ENCODE results near the gene APC2.
A peak's percentile ranks its signal among the peaks of the same experiment; 100 is the strongest.

The APC2 gene

DNA sequence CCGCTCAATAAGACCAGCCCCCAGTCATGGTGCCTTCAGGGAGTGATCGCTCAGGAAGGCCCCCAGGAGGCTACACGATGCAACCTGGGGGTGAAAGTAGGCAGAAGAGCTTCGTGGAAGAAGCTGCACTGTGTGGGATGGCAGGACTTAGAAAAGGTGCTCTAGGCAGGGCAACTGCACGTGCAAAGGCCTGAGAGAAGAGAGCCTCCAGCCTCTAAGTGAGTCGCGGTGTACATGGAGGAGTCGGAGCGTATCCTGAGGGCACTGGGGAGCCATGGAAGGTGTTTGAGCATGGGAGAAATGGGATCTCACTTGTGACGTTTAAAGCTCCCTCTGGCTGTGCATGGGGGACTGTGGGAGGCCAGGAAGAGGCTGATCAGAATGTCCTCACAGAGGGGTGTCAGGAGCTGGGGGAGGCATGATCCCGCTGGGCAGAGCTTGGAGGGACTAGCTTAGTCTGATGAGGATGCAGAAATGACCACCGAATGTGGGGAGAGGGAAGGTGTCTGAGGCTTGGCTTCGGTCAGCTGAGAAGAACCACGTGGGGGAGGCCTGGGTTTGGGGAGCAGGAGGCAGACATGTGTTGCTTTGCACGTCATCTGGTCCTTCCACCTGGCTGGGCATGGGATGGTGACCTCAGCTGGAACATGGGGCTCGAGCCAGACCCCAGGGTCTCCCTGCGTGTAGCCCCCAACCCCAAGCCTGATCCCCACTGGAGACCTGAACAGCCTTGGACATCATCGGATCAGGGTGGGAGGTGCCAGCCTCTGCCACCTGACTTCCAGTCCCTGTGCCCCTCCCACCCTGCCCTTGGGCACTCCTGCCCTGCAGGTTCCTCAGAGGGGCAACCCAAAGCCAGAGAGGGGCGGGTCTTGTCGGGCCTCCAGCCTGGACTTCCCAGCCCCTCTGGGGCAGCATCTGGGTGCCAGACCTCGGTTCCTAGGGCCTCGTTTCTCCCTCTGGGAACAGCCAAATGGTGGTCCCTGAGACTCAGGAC lies 1.1 kb downstream of the APC2 start:
- DNase-seq = no peak

DNA sequence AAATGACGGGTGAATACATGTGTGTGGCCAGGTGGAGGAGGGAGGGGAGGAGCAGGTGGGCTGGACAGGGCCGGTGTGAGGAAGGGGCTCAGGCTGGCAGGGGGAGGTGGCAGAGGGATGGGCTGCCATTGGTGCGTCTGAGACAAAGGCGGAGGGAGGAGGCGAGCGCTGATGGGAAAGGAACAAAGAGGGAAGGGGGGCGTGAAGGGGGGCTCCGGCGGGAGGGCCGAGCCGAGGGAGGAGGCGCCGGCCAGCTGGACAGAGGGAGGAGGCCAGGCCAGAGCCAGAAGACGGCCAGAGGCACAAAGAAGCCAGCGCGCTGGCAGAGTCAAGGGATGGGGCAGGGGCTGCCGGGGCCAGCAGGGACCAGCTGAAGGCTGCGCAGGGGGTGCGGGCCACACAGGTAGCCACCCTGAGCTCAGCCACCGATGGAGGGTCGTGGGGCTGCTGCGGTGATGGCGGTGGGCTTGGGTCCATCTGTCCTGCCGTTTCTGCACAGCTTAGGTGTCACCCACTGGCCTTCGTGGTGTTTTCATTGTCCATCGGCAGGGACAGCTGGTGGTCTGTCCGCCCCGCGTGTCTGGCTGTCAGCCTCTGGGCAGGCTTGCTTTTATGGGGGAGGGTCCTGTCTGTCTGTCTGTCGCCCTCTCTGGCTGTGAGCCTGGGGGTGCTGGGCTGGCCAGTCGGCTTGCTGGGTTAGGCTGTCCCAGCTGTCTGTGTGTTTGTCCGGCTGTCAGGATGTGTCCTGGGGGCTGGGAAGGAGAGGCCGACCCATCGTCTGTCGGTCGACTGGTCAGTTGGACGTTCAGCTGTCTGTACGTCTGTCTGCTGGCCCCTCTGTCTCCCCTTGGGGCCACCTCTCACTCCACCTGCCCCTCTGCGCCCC lies 2.2 kb downstream of the APC2 start:
- DNase-seq = no peak

DNA sequence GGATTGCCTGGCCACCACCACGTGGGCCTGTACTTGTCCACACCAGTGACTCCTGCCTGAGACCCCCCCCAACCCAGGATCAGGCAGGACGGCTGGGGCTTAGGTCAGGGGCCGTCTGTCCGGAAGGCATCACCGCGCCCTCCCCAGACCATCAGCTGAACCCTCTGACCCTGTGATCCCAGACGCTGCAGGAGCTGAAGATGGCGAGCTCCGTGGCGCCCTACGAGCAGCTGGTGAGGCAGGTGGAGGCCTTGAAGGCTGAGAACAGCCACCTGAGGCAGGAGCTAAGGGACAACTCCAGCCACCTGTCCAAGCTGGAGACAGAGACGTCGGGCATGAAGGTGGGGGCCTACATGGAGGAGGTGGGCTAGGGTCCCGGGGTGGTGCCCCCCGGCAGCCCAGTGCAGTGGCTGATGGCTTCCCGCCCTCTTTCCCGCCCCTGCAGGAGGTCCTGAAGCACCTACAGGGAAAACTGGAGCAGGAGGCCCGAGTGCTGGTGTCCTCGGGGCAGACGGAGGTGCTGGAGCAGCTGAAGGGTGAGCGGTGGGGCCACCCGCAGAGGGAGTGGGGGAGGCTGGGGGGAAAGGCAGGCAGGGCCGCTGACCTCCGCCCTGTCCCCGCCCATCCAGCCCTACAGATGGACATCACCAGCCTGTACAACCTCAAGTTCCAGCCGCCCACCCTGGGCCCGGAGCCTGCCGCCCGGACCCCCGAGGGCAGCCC lies 3.0 kb downstream of the APC2 start:
- peak; percentile 44 for DNase-seq

DNA sequence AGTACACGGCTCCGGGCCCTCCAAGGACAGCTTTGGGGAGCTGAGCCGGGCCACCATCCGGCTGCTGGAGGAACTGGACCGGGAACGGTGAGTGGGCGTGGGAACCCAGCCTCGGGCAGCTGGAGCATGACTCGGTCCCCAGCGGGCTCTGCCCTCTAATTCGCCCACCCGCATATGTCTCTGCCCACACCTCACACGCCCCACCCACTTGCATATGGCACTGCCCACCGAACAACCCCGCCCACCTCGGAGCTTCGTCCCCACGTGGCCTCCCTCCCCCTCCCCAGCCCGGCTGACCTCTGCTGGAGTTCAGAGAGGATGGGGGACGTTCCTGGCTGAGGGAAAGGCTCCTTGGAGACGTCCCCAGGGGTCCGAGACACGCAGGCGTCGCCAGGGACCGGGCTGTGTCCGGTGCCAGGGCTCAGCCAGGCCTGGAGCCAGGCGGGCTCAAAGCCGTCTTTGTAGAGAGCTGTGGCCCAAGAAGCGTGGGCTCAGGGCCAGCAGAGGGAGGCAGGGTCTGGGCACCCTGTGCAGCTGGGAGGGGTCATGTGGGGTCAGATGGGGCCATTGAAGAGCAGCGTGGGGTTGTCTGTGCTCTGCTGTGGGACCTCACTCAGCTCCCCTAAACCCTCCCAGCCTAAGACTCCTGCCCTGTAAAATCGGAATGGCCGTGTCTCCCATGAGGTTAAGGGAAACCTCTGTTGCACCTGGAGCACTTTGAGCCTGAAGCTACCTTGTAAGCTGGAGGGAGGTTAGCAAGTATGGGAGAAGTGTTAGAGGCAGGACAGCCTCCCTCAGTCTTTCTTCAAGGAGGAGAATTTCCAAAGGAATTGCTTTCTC lies 3.8 kb downstream of the APC2 start:
- DNase-seq = peak; percentile 88

DNA sequence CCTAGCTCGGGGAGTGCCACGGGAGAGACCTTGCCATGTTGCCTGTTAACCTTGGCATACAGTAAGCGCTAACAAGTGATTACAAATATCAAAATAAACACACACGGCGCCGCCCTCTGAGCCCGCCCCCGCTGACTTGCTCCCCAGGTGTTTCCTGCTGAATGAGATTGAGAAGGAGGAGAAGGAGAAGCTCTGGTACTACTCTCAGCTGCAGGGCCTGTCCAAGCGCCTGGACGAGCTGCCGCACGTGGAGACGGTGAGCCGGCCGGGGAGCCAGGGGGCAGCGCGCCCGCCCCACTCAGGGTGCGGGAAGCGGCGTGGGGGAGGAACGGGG lies 5.0 kb downstream of the APC2 start:
- no peak for DNase-seq

DNA sequence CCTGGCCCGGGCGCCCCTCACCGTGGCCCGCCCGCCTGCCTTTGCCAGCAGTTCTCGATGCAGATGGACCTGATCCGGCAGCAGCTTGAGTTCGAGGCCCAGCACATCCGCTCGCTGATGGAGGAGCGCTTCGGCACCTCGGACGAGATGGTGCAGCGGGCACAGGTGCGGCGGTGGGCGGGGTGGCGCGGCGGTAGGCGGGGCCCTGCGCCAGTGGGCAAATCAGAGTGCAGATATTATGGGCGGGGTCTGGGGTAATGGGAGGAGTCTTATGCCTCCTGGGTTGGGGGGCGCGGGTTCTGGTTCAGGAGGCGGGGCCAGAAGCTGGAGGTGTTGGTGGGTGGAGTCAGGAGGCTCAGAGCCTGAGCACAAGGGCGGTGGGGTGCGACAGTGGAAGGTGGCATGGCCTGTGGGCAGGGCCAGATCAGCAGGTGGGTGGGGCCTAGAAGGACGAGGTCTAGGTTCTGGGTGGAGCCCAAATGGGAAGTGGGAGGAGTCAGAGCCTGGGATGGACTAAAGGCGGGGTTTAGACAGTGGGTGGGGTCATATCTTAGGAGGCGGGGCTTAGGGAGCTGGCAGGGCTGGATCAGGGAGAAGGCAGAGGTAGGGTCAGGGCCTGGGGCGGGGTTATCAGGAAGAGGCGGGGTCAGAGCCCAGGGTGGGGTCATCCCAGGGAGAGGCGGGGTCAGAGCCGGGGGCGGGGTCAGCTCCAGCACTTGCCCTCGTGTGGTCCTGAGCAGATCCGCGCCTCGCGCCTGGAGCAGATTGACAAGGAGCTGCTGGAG lies 5.6 kb downstream of the APC2 start:
- peak; percentile 86 for DNase-seq

DNA sequence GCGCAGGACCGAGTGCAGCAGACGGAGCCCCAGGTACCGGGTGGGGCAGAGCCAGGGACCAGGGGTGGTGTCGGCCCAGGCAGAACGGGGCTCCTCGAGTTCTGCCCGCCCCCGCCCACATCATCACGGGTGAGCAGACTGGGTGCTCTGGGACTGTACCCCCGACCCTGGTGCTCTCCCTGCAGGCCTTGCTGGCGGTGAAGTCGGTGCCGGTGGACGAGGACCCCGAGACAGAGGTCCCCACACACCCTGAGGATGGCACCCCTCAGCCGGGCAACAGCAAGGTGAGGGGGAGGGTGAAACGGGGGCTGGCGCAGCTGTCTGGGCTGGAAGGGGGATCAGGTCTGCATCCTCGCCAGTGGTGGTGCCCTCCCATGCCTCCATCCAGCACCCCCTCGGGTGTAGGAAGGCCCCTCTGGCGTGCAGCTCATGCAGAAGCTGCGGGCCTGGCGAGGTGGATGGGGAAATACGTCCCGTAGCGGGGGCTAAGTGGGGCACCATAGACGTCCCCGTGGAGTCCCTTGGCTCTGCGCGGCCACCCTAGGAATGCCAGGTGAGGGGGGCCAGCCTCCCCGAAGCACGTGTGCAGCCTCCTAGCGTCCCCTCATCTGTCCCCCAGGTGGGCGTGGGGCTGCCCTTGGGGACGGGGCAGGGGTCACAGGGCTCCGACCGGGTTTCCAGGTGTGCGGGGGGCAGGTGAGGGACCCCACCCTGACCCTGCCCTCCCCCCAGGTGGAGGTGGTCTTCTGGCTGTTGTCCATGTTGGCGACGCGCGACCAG lies 6.4 kb downstream of the APC2 start:
- DNase-seq = no peak

DNA sequence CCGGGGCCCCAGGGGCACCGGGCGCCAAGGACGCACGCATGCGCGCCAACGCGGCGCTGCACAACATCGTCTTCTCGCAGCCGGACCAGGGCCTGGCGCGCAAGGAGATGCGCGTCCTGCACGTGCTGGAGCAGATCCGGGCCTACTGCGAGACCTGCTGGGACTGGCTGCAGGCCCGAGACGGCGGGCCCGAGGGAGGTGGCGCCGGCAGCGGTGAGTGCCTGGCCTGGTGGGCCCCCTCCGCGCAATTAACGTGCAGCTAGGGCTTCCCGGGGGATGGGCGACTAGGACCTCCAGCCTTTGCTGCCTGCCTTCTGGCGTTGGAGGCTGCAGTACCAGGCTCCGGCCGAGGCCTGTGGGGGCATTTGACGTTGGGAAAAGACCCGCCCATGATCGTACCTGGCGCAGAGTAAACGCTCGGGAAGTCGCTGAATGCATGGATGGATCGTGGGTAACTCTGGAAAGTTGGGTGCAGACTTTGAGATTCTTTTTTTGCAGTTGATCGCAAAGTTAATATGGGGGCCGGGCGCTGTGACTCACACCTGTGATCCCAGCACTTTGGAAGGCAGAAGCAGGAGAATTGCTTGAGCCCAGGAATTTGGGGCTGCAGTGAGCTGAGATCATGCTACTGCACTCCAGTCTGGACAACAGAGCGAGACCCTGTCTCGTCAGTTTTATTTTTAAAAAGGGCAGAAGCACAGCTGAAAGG lies 7.3 kb downstream of the APC2 start:
- DNase-seq = no peak

DNA sequence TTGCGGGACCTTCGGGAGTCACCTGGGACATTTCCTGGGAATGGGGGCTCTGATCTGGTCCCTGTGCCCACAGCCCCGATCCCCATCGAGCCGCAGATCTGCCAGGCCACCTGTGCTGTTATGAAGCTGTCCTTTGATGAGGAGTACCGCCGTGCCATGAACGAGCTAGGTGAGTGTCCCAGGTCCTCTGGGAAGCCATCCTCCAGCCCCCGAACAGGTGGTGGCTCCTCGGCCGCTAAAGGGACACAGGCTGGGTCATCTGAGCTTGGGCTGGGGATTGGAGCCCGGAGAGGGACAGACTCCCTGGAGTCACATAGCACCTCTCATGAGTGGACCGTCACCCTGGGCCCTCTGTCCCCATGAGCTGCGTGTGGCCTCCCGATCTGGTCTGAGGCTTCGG lies 8.0 kb downstream of the APC2 start:
- DNase-seq = no peak

DNA sequence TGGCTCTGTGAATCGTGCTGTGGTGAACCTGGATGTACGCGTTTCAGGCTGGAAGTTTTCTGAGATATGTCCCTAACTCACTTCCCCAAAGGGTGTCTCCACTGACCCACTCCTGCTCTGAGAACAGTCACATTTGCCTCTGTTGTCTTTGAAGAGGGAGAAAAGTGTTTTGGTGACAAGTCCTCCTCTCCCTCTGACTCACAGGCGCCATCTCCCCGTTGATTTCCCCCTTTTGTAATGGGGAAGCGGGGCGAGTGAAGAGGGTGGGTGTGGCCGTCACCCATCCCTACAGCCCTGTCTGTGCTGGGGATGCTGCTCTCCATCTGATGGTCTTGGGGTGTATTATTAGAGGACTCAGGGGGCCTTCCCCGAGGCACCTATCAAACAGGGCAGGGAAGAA lies 9.6 kb downstream of the APC2 start:
- no peak for DNase-seq

DNA sequence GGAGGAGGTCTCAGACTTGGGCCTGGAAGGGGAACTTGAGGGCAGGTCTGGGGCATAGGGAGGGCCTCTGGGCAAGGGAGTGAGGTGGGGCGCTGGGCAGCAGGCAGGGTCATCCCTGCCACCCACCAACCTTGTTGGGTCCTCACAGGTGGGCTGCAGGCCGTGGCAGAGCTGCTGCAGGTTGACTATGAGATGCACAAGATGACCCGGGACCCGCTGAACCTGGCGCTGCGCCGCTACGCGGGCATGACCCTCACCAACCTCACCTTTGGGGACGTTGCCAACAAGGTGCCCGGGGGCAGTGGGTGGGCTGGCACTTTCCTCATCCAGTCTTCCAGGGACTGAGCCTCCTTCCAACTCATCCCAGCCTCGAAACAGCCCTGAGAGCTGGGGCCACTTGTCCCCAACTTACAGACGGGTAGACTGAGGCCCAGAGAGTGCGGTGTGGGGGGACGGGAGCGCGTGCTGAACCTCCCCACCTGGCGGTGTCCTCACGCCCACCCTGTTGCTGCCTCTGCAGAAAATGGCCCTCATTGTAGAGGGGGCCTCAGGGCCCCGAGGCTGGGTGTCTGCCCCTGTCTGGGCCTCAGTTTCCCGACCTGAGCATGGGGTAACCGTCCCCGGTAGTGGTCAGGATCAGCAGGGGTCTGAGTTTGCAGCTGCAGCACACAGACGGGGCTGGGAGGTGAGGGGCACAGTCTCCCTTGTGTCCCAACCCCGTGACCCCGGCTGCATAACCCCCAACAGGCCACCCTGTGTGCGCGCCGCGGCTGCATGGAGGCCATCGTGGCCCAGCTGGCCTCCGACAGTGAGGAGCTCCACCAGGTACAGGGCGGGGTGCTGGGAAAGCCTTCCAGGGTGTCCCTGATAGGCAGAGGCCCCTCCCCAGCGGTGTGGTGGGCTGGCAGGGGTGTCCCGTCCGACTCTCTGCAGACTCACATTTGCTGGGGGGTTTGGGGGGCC lies 10.4 kb downstream of the APC2 start:
- DNase-seq = no peak

DNA sequence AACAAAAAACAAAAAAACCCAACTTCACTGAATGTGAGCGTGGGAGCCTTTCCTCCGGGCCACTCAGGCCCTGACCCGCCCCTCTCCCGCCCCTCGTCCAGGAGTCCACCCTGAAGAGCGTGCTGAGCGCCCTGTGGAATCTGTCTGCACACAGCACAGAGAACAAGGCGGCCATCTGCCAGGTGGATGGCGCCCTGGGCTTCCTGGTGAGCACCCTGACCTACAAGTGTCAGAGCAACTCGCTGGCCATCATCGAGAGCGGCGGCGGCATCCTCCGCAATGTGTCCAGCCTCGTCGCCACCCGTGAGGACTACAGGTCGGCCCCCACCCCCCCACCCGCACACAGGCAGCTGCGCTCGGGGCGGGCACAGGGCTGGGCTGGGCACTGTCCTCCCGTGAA lies 11.9 kb downstream of the APC2 start:
- no peak for DNase-seq

DNA sequence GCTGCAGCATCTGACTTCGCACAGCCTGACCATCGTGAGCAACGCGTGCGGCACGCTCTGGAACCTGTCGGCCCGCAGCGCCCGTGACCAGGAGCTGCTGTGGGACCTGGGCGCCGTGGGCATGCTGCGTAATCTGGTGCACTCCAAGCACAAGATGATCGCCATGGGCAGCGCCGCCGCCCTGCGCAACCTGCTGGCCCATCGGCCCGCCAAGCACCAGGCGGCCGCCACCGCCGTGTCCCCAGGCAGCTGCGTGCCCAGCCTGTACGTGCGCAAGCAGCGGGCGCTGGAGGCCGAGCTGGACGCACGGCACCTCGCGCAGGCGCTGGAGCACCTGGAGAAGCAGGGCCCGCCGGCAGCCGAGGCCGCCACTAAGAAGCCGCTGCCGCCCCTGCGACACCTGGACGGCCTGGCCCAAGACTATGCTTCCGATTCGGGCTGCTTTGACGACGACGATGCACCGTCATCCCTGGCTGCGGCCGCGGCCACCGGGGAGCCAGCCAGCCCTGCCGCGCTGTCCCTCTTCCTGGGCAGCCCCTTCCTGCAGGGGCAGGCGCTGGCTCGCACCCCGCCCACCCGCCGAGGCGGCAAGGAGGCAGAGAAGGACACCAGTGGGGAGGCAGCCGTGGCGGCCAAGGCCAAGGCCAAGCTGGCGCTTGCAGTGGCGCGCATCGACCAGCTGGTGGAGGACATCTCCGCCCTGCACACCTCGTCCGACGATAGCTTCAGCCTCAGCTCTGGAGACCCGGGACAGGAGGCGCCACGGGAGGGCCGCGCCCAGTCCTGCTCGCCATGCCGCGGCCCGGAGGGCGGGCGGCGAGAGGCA lies 15.5 kb downstream of the APC2 start:
- peak; percentile 53 for DNase-seq

DNA sequence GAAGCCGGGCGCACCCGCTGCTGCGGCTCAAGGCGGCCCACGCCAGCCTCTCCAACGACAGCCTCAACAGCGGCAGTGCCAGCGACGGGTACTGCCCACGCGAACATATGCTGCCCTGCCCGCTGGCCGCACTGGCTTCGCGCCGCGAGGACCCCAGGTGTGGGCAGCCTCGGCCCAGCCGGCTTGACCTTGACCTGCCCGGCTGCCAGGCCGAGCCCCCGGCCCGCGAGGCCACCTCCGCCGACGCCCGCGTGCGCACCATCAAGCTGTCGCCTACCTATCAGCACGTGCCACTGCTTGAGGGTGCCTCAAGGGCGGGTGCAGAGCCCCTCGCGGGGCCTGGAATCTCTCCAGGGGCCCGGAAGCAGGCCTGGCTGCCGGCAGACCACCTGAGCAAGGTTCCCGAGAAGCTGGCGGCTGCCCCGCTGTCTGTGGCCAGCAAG lies 16.1 kb downstream of the APC2 start:
- no peak for DNase-seq

DNA sequence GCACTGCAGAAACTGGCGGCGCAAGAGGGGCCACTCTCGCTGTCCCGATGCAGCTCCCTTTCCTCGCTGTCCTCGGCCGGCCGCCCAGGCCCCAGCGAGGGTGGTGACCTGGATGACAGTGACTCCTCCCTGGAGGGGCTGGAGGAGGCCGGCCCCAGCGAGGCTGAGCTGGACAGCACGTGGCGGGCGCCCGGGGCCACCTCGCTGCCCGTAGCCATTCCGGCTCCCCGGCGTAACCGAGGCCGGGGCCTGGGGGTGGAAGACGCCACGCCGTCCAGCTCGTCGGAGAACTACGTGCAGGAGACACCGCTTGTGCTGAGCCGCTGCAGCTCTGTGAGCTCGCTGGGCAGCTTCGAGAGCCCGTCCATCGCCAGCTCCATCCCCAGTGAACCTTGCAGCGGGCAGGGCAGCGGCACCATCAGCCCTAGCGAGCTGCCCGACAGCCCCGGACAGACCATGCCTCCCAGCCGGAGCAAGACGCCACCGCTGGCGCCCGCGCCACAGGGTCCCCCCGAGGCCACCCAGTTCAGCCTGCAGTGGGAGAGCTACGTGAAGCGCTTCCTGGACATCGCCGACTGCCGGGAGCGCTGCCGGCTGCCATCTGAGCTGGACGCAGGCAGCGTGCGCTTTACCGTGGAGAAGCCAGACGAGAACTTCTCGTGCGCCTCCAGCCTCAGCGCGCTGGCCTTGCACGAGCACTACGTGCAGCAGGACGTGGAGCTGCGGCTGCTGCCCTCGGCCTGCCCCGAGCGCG lies 16.7 kb downstream of the APC2 start:
- no peak for DNase-seq

DNA sequence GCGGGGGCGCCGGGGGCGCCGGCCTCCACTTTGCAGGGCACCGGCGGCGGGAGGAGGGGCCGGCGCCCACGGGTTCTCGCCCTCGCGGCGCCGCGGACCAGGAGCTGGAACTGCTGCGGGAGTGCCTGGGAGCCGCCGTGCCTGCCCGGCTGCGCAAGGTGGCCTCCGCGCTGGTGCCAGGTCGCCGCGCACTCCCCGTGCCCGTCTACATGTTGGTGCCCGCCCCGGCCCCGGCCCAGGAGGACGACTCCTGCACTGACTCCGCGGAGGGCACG lies 17.2 kb downstream of the APC2 start:
- DNase-seq = no peak
